Gastrocnemius medialis (tissue), 4 donors: ENCODE results near the gene LRMDA.

Experiments used
- CTCF ChIP-seq, 5 experiments: fragments of 450-650 bp in 3 of 5; fragments of 200-600 bp in 2 of 5; sonication (generic) in 2 of 5; IDR thresholded peaks in 4 of 5; conservative IDR thresholded peaks in 1 of 5; 1 replicate in 4 of 5; 2 replicates in 1 of 5; pipeline ENCODE4 v1.5.1; 2016 to 2019; ENCODE audit warnings: antibody characterized with exemption in 5 of 5, mild to moderate bottlenecking in 3 of 5, moderate library complexity in 3 of 5
- POLR2A ChIP-seq, 2 donors: fragments of 450-650 bp; IDR thresholded peaks; one replicate each; pipeline ENCODE4 v1.6.1; 2017; ENCODE audit warnings: antibody characterized with exemption in 2 of 2, mild to moderate bottlenecking in 2 of 2, moderate library complexity in 2 of 2

GRCh38 chr10:76305930-76306615 lies 874.6 kb downstream of the LRMDA start:
- TF ChIP-seq POLR2A (IDR thresholded peaks at IDR 0.05) (no peak), CTCF (IDR thresholded peaks at IDR 0.05 in 4 of 5, conservative IDR thresholded peaks at IDR 0.05 in 1 of 5) (no peak)
